ENCODE measurements around the gene CBFA2T2. TPM values are rescaled to one million over a fixed set of nuclear protein-coding genes. Genes with fewer than 3 reads are reported as not detected.

Gene CBFA2T2
- polyA plus RNA-seq, 3 donors = 1.7 to 9.7 (median 4.9) TPM

DNA sequence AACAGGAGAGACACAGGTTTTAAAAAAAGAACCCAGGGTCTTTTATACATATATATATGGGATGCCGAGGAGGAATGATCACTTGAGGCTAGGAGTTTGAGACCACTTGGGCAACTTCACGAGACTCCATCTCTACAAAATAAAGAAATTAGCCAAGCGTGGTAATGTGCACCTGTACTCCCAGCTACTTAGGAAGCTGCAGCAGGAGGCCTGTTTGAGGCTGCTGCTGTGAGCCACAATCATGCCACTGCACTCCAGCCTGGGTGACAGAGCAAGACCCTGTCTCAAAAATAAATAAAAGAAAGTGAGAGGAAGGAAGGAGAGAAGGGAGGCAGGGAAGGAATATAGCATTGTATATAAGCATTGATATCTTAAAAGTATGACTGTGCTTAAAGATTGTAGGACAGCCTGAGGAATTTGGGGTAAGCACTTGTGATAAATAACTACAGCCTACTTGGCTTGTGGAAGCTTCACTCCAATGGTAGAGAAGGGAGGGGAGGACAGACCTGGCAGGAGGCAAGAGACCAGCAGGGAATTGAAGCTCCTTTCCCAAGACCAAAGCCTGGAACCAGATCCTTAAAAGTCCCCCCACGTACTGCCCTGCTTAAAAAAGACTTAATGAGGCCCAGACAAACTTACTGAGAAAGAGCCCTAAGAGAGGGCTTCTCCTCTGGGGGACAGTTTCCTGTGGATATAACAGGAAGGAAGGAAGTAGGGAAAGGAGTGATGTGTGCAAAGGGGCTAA, 43.8 kb upstream of the CBFA2T2 start:
- TF ChIP-seq, protein P1, sequence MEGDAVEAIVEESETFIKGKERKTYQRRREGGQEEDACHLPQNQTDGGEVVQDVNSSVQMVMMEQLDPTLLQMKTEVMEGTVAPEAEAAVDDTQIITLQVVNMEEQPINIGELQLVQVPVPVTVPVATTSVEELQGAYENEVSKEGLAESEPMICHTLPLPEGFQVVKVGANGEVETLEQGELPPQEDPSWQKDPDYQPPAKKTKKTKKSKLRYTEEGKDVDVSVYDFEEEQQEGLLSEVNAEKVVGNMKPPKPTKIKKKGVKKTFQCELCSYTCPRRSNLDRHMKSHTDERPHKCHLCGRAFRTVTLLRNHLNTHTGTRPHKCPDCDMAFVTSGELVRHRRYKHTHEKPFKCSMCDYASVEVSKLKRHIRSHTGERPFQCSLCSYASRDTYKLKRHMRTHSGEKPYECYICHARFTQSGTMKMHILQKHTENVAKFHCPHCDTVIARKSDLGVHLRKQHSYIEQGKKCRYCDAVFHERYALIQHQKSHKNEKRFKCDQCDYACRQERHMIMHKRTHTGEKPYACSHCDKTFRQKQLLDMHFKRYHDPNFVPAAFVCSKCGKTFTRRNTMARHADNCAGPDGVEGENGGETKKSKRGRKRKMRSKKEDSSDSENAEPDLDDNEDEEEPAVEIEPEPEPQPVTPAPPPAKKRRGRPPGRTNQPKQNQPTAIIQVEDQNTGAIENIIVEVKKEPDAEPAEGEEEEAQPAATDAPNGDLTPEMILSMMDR (IDR thresholded peaks at IDR 0.05) = no peak
- H3K27ac ChIP-seq (ENCODE audit: low read depth in 1 of 2, low read length in 2 of 2) = no peak overlapping the region
- no peak overlapping the region for H3K9ac ChIP-seq (ENCODE audit: insufficient read depth, low read length, poor library complexity, severe bottlenecking)
- H3K27me3 ChIP-seq (ENCODE audit: control insufficient read depth in 2 of 2, insufficient read depth in 2 of 2, low read length in 2 of 2) = peaks cover 10 to 15% of the 10 kb centered on the region in 2 donors
- no peak overlapping the region for H3K27ac Mint-ChIP-seq
- H3K9me3 Mint-ChIP-seq = peaks cover 0 to 3% (median 0%) of the 10 kb centered on the region in 7 donors
- no peaks in the 10 kb centered on the region for H3K36me3 ChIP-seq (replicated peaks in 1 of 2; ENCODE audit: control insufficient read depth in 1 of 2, insufficient read depth in 2 of 2, low read length in 2 of 2)
- peaks cover 10 to 19% of the 10 kb centered on the region in 2 donors for H3K4me1 ChIP-seq (ENCODE audit: control insufficient read depth in 1 of 2, insufficient read depth in 2 of 2, low read length in 2 of 2)
- peaks cover 23 to 28% (median 24%) of the 10 kb centered on the region in 3 donors for H3K27me3 Mint-ChIP-seq (ENCODE audit: low read depth in 3 of 3)
- DNase-seq = no peak
- H3K79me2 ChIP-seq (ENCODE audit: insufficient read depth, low read length) = no peaks in the 10 kb centered on the region
- no peak overlapping the region for H3K4me2 ChIP-seq (replicated peaks; ENCODE audit: extremely low read depth, low read length, poor library complexity, severe bottlenecking)
- no peaks in the 10 kb centered on the region for H4K20me1 ChIP-seq (ENCODE audit: insufficient read depth, low read length)
- no peaks in the 10 kb centered on the region for H3K36me3 Mint-ChIP-seq
- peaks cover 17% of the 10 kb centered on the region for H3K4me1 Mint-ChIP-seq
- WGBS (ENCODE audit: insufficient coverage) = 100% methylated on average over 1 of the region's 4 CpGs
- H2AFZ ChIP-seq (ENCODE audit: insufficient read depth, low read depth, low read length, poor library complexity, severe bottlenecking) = no peak overlapping the region
- no peak overlapping the region for H3K4me3 ChIP-seq (replicated peaks in 1 of 3; ENCODE audit: low read depth in 2 of 3, low read length in 3 of 3)
- intact Hi-C loops (cut with micrococcal nuclease) = loop anchor here in 1 of 2 donors (5.0 kb wide), 1 partner anchor 381 kb away; no protein-coding TSS in a partner anchor
- no peaks in the 10 kb centered on the region for H3K9me3 ChIP-seq (replicated peaks in 1 of 2; ENCODE audit: control insufficient read depth in 1 of 2, insufficient read depth in 1 of 2, low read length in 2 of 2)
- H3K4me3 Mint-ChIP-seq = no peak overlapping the region

DNA sequence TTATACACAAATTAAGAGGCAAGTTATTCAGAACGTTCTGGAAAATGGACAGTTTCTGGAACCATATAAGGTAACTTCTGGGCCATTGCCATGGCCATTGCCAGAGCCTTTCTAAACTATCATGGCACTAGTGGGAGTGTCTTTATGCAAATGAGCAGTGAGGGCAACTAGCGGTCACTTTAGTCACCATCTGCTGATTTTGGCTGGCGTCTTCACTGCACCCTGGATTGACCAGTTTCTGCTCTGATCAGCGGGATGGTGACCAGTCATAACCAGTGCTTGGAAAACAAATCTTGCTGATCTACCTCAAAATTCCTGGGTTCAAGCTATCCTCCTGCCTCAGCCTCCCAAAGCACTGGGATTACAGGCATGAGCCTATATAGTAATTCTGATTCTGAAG, 39.0 kb upstream of the CBFA2T2 start:
- H3K4me2 ChIP-seq (replicated peaks; ENCODE audit: extremely low read depth, low read length, poor library complexity, severe bottlenecking) = no peak overlapping the region
- no peak overlapping the region for H2AFZ ChIP-seq (ENCODE audit: insufficient read depth, low read depth, low read length, poor library complexity, severe bottlenecking)
- H3K4me3 ChIP-seq (replicated peaks in 1 of 3; ENCODE audit: low read depth in 2 of 3, low read length in 3 of 3) = no peak overlapping the region
- H3K9me3 ChIP-seq (replicated peaks in 1 of 2; ENCODE audit: control insufficient read depth in 1 of 2, insufficient read depth in 1 of 2, low read length in 2 of 2) = no peaks in the 10 kb centered on the region
- H3K36me3 Mint-ChIP-seq = no peaks in the 10 kb centered on the region
- no peak overlapping the region for H3K27ac Mint-ChIP-seq
- no peaks in the 10 kb centered on the region for H3K27me3 ChIP-seq (ENCODE audit: control insufficient read depth in 2 of 2, insufficient read depth in 2 of 2, low read length in 2 of 2)
- no peaks in the 10 kb centered on the region for H3K4me1 ChIP-seq (ENCODE audit: control insufficient read depth in 1 of 2, insufficient read depth in 2 of 2, low read length in 2 of 2)
- peaks cover 0 to 2% (median 0%) of the 10 kb centered on the region in 7 donors for H3K9me3 Mint-ChIP-seq
- H3K4me1 Mint-ChIP-seq = peaks cover 2% of the 10 kb centered on the region
- no peaks in the 10 kb centered on the region for H3K79me2 ChIP-seq (ENCODE audit: insufficient read depth, low read length)
- intact Hi-C loops (cut with micrococcal nuclease) = no loop called here
- no peak overlapping the region for H3K4me3 Mint-ChIP-seq
- peaks cover 3 to 7% (median 3%) of the 10 kb centered on the region in 3 donors for H3K27me3 Mint-ChIP-seq (ENCODE audit: low read depth in 3 of 3)
- TF ChIP-seq, protein P1 (IDR thresholded peaks at IDR 0.05) = no peak
- H3K27ac ChIP-seq (ENCODE audit: low read depth in 1 of 2, low read length in 2 of 2) = no peak overlapping the region
- no peak for DNase-seq
- H3K36me3 ChIP-seq (replicated peaks in 1 of 2; ENCODE audit: control insufficient read depth in 1 of 2, insufficient read depth in 2 of 2, low read length in 2 of 2) = no peaks in the 10 kb centered on the region
- no peak overlapping the region for H3K9ac ChIP-seq (ENCODE audit: insufficient read depth, low read length, poor library complexity, severe bottlenecking)
- 86% methylated on average over 3 of the region's 4 CpGs for WGBS (ENCODE audit: insufficient coverage)
- no peaks in the 10 kb centered on the region for H4K20me1 ChIP-seq (ENCODE audit: insufficient read depth, low read length)

All from CD14-positive monocyte (primary cell).